ENCODE data around the gene GAS2.
A peak's percentile ranks its signal among the peaks of the same experiment; 100 is the strongest.

The GAS2 gene

GRCh38 chr11:22674470-22675439, 8.3 kb downstream of the GAS2 start:
- DNase-seq = no peak

- no peak for DNase-seq
Measured at GRCh38 chr11:22677153-22677903, 10.9 kb downstream of the GAS2 start.

GRCh38 chr11:22680628-22681027, 14.2 kb downstream of the GAS2 start:
- no peak for DNase-seq

- no peak for DNase-seq
Measured at GRCh38 chr11:22681281-22681812, 14.9 kb downstream of the GAS2 start.

- no peak for DNase-seq
Measured at GRCh38 chr11:22684082-22684481, 17.7 kb downstream of the GAS2 start.

GRCh38 chr11:22685111-22685510, 18.7 kb downstream of the GAS2 start:
- no peak for DNase-seq

GRCh38 chr11:22688914-22689313, 22.5 kb downstream of the GAS2 start:
- no peak for DNase-seq

- no peak for DNase-seq
Measured at GRCh38 chr11:22690257-22690656, 23.8 kb downstream of the GAS2 start.

GRCh38 chr11:22690871-22691270, 24.5 kb downstream of the GAS2 start:
- no peak for DNase-seq

- no peak for DNase-seq
Measured at GRCh38 chr11:22699388-22699787, 33.0 kb downstream of the GAS2 start.

- no peak for DNase-seq
Measured at GRCh38 chr11:22702031-22702430, 35.6 kb downstream of the GAS2 start.

GRCh38 chr11:22703040-22703439, 36.6 kb downstream of the GAS2 start:
- DNase-seq = peak; percentile 0

GRCh38 chr11:22703591-22703990, 37.2 kb downstream of the GAS2 start:
- peak; percentile 61 for DNase-seq

- DNase-seq = no peak
Measured at GRCh38 chr11:22707119-22707899, 40.9 kb downstream of the GAS2 start.

- no peak for DNase-seq
Measured at GRCh38 chr11:22711071-22711770, 44.8 kb downstream of the GAS2 start.

GRCh38 chr11:22711880-22712279, 45.5 kb downstream of the GAS2 start:
- DNase-seq = no peak

- DNase-seq = no peak
Measured at GRCh38 chr11:22713336-22713735, 46.9 kb downstream of the GAS2 start.

GRCh38 chr11:22715971-22716370, 49.6 kb downstream of the GAS2 start:
- no peak for DNase-seq

GRCh38 chr11:22720457-22720856, 54.0 kb downstream of the GAS2 start:
- DNase-seq = no peak

GRCh38 chr11:22723274-22723673, 56.9 kb downstream of the GAS2 start:
- no peak for DNase-seq

- DNase-seq = no peak
Measured at GRCh38 chr11:22725079-22725478, 58.7 kb downstream of the GAS2 start.
